ENCODE measurements around the gene METAP1D.
"Not testable (repeated sequence)": the region's sequence is repeated elsewhere in the genome, so short reads cannot be mapped to it uniquely, and the experiment has no call there.

Gene METAP1D

GRCh38 chr2:172058660-172059059 is 58.9 kb downstream of the METAP1D start:
- Histone ChIP-seq H3K9me3 (no peaks in the 10 kb centered on the region), H3K4me2 (no peak overlapping the region), H3K4me3 (no peak overlapping the region), H3K9ac (no peak overlapping the region), H3K36me3 (peaks cover 11% of the 10 kb centered on the region; the same call in 1 of the 2 replicates), H3K4me1 (no peaks in the 10 kb centered on the region), H3K27me3 (no peaks in the 10 kb centered on the region), H4K20me1 (no peaks in the 10 kb centered on the region), H3K27ac (no peak overlapping the region)
- no peak for TF ChIP-seq Cebpa-rat (IDR thresholded peaks at IDR 0.05)

- not testable (repeated sequence) for H3K4me3 ChIP-seq, H3K9me3 ChIP-seq, H3K4me1 ChIP-seq
Observed at GRCh38 chr2:172060118-172060517, 60.4 kb downstream of the METAP1D start.

GRCh38 chr2:172062402-172063004 is 62.8 kb downstream of the METAP1D start:
- Histone ChIP-seq H3K27me3 (no peaks in the 10 kb centered on the region), H4K20me1 (no peaks in the 10 kb centered on the region), H3K9me3 (no peaks in the 10 kb centered on the region), H3K36me3 (peaks cover 11% of the 10 kb centered on the region; the same call in 1 of the 2 replicates), H3K4me3 (no peak overlapping the region), H3K4me2 (no peak overlapping the region), H3K4me1 (no peaks in the 10 kb centered on the region), H3K27ac (no peak overlapping the region), H3K9ac (no peak overlapping the region)
- TF ChIP-seq Cebpa-rat (IDR thresholded peaks at IDR 0.05) = no peak

More at GRCh38 chr2:172060118-172060517, 60.4 kb downstream of the METAP1D start:
- not testable (repeated sequence) for H3K27ac ChIP-seq, H3K4me2 ChIP-seq, H4K20me1 ChIP-seq, H3K9ac ChIP-seq, H3K27me3 ChIP-seq
- peaks cover 11% of the 10 kb centered on the region; the same call in 1 of the 2 replicates for H3K36me3 ChIP-seq

DNA sequence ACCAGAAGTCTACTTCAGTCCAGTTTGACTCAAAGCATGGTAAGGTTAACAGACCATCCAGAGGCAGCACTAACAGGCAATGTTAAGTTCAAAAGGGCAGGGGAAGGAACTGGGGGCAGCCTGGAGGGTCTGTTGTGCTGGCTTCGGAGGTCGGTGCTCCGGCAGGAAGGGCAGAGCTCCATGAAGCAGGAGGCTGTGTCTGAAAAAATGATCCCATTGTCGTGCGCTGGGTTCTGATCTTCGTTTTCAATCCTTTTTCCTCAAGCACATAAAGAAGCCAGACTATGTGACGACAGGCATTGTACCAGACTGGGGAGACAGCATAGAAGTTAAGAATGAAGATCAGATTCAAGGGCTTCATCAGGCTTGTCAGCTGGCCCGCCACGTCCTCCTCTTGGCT is 63.7 kb downstream of the METAP1D start:
- Histone ChIP-seq H4K20me1 (no peaks in the 10 kb centered on the region), H3K27ac (no peak overlapping the region), H3K4me3 (no peak overlapping the region), H3K9ac (no peak overlapping the region), H3K36me3 (peaks cover 11% of the 10 kb centered on the region; the same call in 1 of the 2 replicates), H3K9me3 (no peaks in the 10 kb centered on the region; the same call in 1 of the 2 replicates), H3K4me1 (no peaks in the 10 kb centered on the region), H3K27me3 (no peaks in the 10 kb centered on the region), H3K4me2 (no peak overlapping the region)
- TF ChIP-seq Cebpa-rat (IDR thresholded peaks at IDR 0.05) = no peak

- TF ChIP-seq Cebpa-rat (IDR thresholded peaks at IDR 0.05) = no peak
- H3K4me2 ChIP-seq = no peak overlapping the region
- H4K20me1 ChIP-seq = no peaks in the 10 kb centered on the region
- peaks cover 11% of the 10 kb centered on the region; the same call in 1 of the 2 replicates for H3K36me3 ChIP-seq
- no peak overlapping the region for H3K4me3 ChIP-seq
- H3K27me3 ChIP-seq = no peaks in the 10 kb centered on the region
- no peaks in the 10 kb centered on the region for H3K4me1 ChIP-seq
- H3K9ac ChIP-seq = no peak overlapping the region
- no peaks in the 10 kb centered on the region; the same call in 1 of the 2 replicates for H3K9me3 ChIP-seq
- no peak overlapping the region for H3K27ac ChIP-seq
Observed at GRCh38 chr2:172065111-172065510, 65.4 kb downstream of the METAP1D start.

GRCh38 chr2:172066394-172066886 is 66.7 kb downstream of the METAP1D start:
- H3K36me3 ChIP-seq = peaks cover 11% of the 10 kb centered on the region; the same call in 1 of the 2 replicates
- no peaks in the 10 kb centered on the region for H4K20me1 ChIP-seq
- no peaks in the 10 kb centered on the region; the same call in 1 of the 2 replicates for H3K27me3 ChIP-seq
- no peak overlapping the region for H3K4me3 ChIP-seq
- no peaks in the 10 kb centered on the region for H3K4me1 ChIP-seq
- no peak overlapping the region for H3K4me2 ChIP-seq
- TF ChIP-seq Cebpa-rat (IDR thresholded peaks at IDR 0.05) = no peak
- H3K27ac ChIP-seq = no peak overlapping the region
- H3K9ac ChIP-seq = no peak overlapping the region
- no peaks in the 10 kb centered on the region; the same call in 1 of the 2 replicates for H3K9me3 ChIP-seq

DNA sequence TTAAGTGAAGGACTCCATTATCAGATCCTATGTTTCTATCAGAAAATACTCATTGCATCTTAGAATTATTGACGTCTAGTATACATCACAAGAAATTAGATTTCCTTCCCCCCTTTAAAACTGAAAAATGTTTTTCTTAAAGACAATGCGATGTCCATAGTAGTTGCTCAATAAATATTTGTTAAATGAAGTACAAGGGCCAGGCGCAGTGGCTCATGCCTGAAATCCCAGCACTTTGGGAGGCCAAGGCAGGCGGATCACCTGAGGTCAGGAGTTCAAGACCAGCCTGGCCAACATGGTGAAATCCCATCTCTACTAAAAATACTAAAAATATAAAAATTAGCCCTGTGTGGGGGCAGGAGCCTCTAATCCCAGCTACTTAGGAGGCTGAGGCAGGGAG is 68.2 kb downstream of the METAP1D start:
- H3K27ac ChIP-seq, H3K4me2 ChIP-seq, H3K36me3 ChIP-seq, H3K9ac ChIP-seq, H3K4me3 ChIP-seq, H3K4me1 ChIP-seq, H3K27me3 ChIP-seq, H4K20me1 ChIP-seq, H3K9me3 ChIP-seq: not testable (repeated sequence)

GRCh38 chr2:172070936-172071335 is 71.2 kb downstream of the METAP1D start:
- Histone ChIP-seq H4K20me1 (peaks cover 9% of the 10 kb centered on the region; the same call in 1 of the 2 replicates), H3K4me2 (no peak overlapping the region), H3K9me3 (no peaks in the 10 kb centered on the region; the same call in 1 of the 2 replicates), H3K36me3 (no peaks in the 10 kb centered on the region), H3K4me1 (no peaks in the 10 kb centered on the region), H3K27me3 (peaks cover 31% of the 10 kb centered on the region), H3K4me3 (no peak overlapping the region), H3K9ac (no peak overlapping the region), H3K27ac (no peak overlapping the region)
- TF ChIP-seq Cebpa-rat (IDR thresholded peaks at IDR 0.05) = no peak

- H3K4me1 ChIP-seq = no peaks in the 10 kb centered on the region
- TF ChIP-seq Cebpa-rat (IDR thresholded peaks at IDR 0.05) = no peak
- no peak overlapping the region for H3K9ac ChIP-seq
- H3K4me2 ChIP-seq = no peak overlapping the region
- H4K20me1 ChIP-seq = peaks cover 21% of the 10 kb centered on the region; the same call in 1 of the 2 replicates
- no peak overlapping the region for H3K4me3 ChIP-seq
- no peak overlapping the region for H3K27ac ChIP-seq
- no peaks in the 10 kb centered on the region for H3K36me3 ChIP-seq
- peaks cover 45% of the 10 kb centered on the region for H3K27me3 ChIP-seq
- H3K9me3 ChIP-seq = no peaks in the 10 kb centered on the region; the same call in 1 of the 2 replicates
Observed at GRCh38 chr2:172072303-172072702, 72.5 kb downstream of the METAP1D start.

- Histone ChIP-seq H4K20me1 (peaks cover 25% of the 10 kb centered on the region; the same call in 1 of the 2 replicates), H3K27ac (no peak overlapping the region), H3K4me1 (no peaks in the 10 kb centered on the region), H3K9me3 (no peaks in the 10 kb centered on the region; the same call in 1 of the 2 replicates), H3K36me3 (no peaks in the 10 kb centered on the region), H3K4me2 (no peak overlapping the region), H3K9ac (no peak overlapping the region), H3K4me3 (no peak overlapping the region), H3K27me3 (peaks cover 49% of the 10 kb centered on the region)
- no peak for TF ChIP-seq Cebpa-rat (IDR thresholded peaks at IDR 0.05)
Observed at GRCh38 chr2:172072706-172073105, 73.0 kb downstream of the METAP1D start.
